DMS114 treated with DMSO at 0.1 percent for 48 hours (cell line): ENCODE data around the gene USP6NL.

ENCODE experiments used
- DNase-seq: peaks from one replicate; lab custom pipeline; 2025; ENCODE audit not compliant: unreplicated experiment; lab: John Stamatoyannopoulos, UW

The USP6NL gene

GRCh38 chr10:11553773-11554381 is 57.6 kb downstream of the USP6NL start:
- no peak for DNase-seq

- DNase-seq: no peak
Observed at GRCh38 chr10:11551916-11552602, 59.4 kb downstream of the USP6NL start.

- DNase-seq: no peak
Observed at GRCh38 chr10:11551104-11551503, 60.3 kb downstream of the USP6NL start.

- DNase-seq: no peak
Observed at GRCh38 chr10:11548768-11549099, 62.7 kb downstream of the USP6NL start.

GRCh38 chr10:11548065-11548767 is 63.2 kb downstream of the USP6NL start:
- no peak for DNase-seq

- no peak for DNase-seq
Observed at GRCh38 chr10:11546581-11546980, 64.9 kb downstream of the USP6NL start.

GRCh38 chr10:11541296-11541695 is 70.2 kb downstream of the USP6NL start:
- DNase-seq: no peak

- DNase-seq: no peak
Observed at GRCh38 chr10:11539191-11539868, 72.1 kb downstream of the USP6NL start.

GRCh38 chr10:11538834-11539190 is 72.6 kb downstream of the USP6NL start:
- no peak for DNase-seq

- no peak for DNase-seq
Observed at GRCh38 chr10:11536228-11536627, 75.2 kb downstream of the USP6NL start.

GRCh38 chr10:11535346-11535959 is 76.0 kb downstream of the USP6NL start:
- no peak for DNase-seq

- peak; percentile 11 for DNase-seq
Observed at GRCh38 chr10:11533328-11533781, 78.1 kb downstream of the USP6NL start.

- no peak for DNase-seq
Observed at GRCh38 chr10:11532306-11532705, 79.1 kb downstream of the USP6NL start.

GRCh38 chr10:11530806-11531205 is 80.6 kb downstream of the USP6NL start:
- DNase-seq: no peak

GRCh38 chr10:11529276-11529903 is 82.1 kb downstream of the USP6NL start:
- no peak for DNase-seq

- DNase-seq: no peak
Observed at GRCh38 chr10:11528286-11528685, 83.2 kb downstream of the USP6NL start.

- DNase-seq: no peak
Observed at GRCh38 chr10:11527691-11528255, 83.7 kb downstream of the USP6NL start.

- no peak for DNase-seq
Observed at GRCh38 chr10:11527068-11527467, 84.4 kb downstream of the USP6NL start.

- DNase-seq: no peak
Observed at GRCh38 chr10:11525503-11525902, 85.9 kb downstream of the USP6NL start.

GRCh38 chr10:11522821-11523245 is 88.6 kb downstream of the USP6NL start:
- no peak for DNase-seq

- DNase-seq: no peak
Observed at GRCh38 chr10:11521860-11522259, 89.6 kb downstream of the USP6NL start.
